Measurements from ENCODE around the gene GSK3B. TPM values are rescaled to one million over a fixed set of nuclear protein-coding genes. Genes with fewer than 3 reads are reported as not detected.

Gene GSK3B
- total and polyA plus RNA-seq, 2 donors (not counting 3 experiments of a cell fraction or from before 2014, with no cell fraction given) = 22.1 to 50.1 TPM

GRCh38 chr3:120101624-120102023 lies 7.4 kb upstream of the GSK3B start:
- no peaks in the 10 kb centered on the region for H4K20me1 ChIP-seq (replicated peaks; ENCODE audit: control insufficient read depth, extremely low read depth, insufficient read depth, low read length)
- H3K9me3 ChIP-seq (replicated peaks; ENCODE audit: control insufficient read depth, insufficient read depth, low read length) = no peaks in the 10 kb centered on the region
- peaks cover 2% of the 10 kb centered on the region for H3K4me1 ChIP-seq (ENCODE audit: control insufficient read depth, extremely low read depth, insufficient read depth, low read length)
- H3K9ac ChIP-seq (replicated peaks; ENCODE audit: extremely low read depth, insufficient read depth, low read length) = no peak overlapping the region
- no peak overlapping the region for H2AFZ ChIP-seq (ENCODE audit: low read depth, low read length)
- no TSS peak for BruUV-seq (replicated peaks)
- CTCF ChIA-PET = interaction anchor here (0.9 to 1.3 kb wide), 2 partner anchors 31 to 46 kb away, joined by 3 read pairs; no protein-coding TSS in a partner anchor
- no peaks in the 10 kb centered on the region for H3K27me3 ChIP-seq (ENCODE audit: control insufficient read depth in 2 of 2, insufficient read depth in 2 of 2, low read length in 2 of 2)
- DNase-seq (ENCODE audit: low read depth, low spot score) (no peak), FAIRE-seq (no peak)
- POLR2A ChIA-PET = no interaction called here
- H3K4me3 ChIP-seq (replicated peaks in 1 of 3; ENCODE audit: insufficient read depth in 1 of 3, low read depth in 1 of 3, low read length in 3 of 3) = no peak overlapping the region
- intact Hi-C loops (cut with micrococcal nuclease) (no loop called here), dilution Hi-C loops (cut with MboI; ENCODE audit: extremely low pct_ligation_motif_present, low sequenced_read_pairs) (no loop called here)
- H3K27ac ChIP-seq (ENCODE audit: insufficient read depth, low read depth, low read length) = no peak overlapping the region
- no peak overlapping the region for H3K4me2 ChIP-seq (ENCODE audit: insufficient read depth, low read length)
- TF ChIP-seq MYC (IDR thresholded peaks at IDR 0.05; ENCODE audit: low read depth, low read length) = no peak
- no peak for TF ChIP-seq POLR2AphosphoS5 (IDR thresholded peaks at IDR 0.05; ENCODE audit: insufficient read depth, low read depth, low read length)
- TF ChIP-seq FOS (IDR thresholded peaks at IDR 0.05; ENCODE audit: borderline replicate concordance, insufficient read depth, low read length) = no peak
- no peak for TF ChIP-seq GATA2 (IDR thresholded peaks at IDR 0.05; ENCODE audit: insufficient read depth, insufficient read length, low read depth, low read length)
- TF ChIP-seq CTCF (IDR thresholded peaks at IDR 0.05; ENCODE audit: extremely low read depth in 1 of 2, insufficient read depth in 1 of 2, low read depth in 1 of 2, low read length in 2 of 2) = no peak
- TF ChIP-seq JUN (IDR thresholded peaks at IDR 0.05; ENCODE audit: borderline replicate concordance, insufficient read depth, insufficient read length, low read depth) = no peak
- no peak for TF ChIP-seq EZH2 (IDR thresholded peaks at IDR 0.05; ENCODE audit: borderline replicate concordance, low read depth, low read length, severe bottlenecking)
- no peak for TF ChIP-seq MAX (IDR thresholded peaks at IDR 0.05; ENCODE audit: insufficient read depth, insufficient read length)
- no peak for TF ChIP-seq POLR2A (IDR thresholded peaks at IDR 0.05; ENCODE audit: low read depth, low read length)
- no peaks in the 10 kb centered on the region for H3K9me1 ChIP-seq (replicated peaks; ENCODE audit: control insufficient read depth, extremely low read depth, insufficient read depth, low read length)
- H3K79me2 ChIP-seq (ENCODE audit: control insufficient read depth, insufficient read depth, low read length) = peaks cover 4% of the 10 kb centered on the region
- no peaks in the 10 kb centered on the region for H3K36me3 ChIP-seq (ENCODE audit: control insufficient read depth in 2 of 2, extremely low read depth in 1 of 2, insufficient read depth in 2 of 2, low read length in 2 of 2)
